DOHH2 (cell line): ENCODE measurements around the gene RPUSD1.
"Not testable (repeated sequence)": the region's sequence is repeated elsewhere in the genome, so short reads cannot be mapped to it uniquely, and the experiment has no call there.

Source experiments
- H3F3A ChIP-seq: fragments of 200-600 bp; sonication (generic), shearing (Covaris generic); 2 replicates; pipeline ENCODE4 v1.6.0; 2016; ENCODE audit warnings: antibody characterized with exemption, mild to moderate bottlenecking; ENCODE audit not compliant: control insufficient read depth, insufficient read depth
- H3K27ac ChIP-seq: fragments of 200-600 bp; sonication (generic); 2 replicates; pipeline ENCODE4 v1.5.1; 2014; ENCODE audit warnings: low read depth, mild to moderate bottlenecking, low read length, moderate library complexity
- H3K27me3 ChIP-seq: fragments of 200-600 bp; sonication (generic); 2 replicates; pipeline ENCODE4 v1.6.1; 2014; ENCODE audit warnings: mild to moderate bottlenecking, low read length, mixed read lengths; ENCODE audit not compliant: control insufficient read depth
- H3K36me3 ChIP-seq: fragments of 200-600 bp; sonication (generic); 2 replicates; pipeline ENCODE4 v1.6.1; 2014; ENCODE audit warnings: mild to moderate bottlenecking, low read length, moderate library complexity, mixed read lengths; ENCODE audit not compliant: control insufficient read depth
- H3K4me1 ChIP-seq: fragments of 200-600 bp; sonication (generic); 2 replicates; pipeline ENCODE4 v1.6.1; 2014; ENCODE audit warnings: mild to moderate bottlenecking, low read length, mixed read lengths; ENCODE audit not compliant: control insufficient read depth
- H3K4me2 ChIP-seq: fragments of 200-600 bp; sonication (generic); 2 replicates; pipeline ENCODE4 v1.6.0; 2014; ENCODE audit warnings: mild to moderate bottlenecking, low read length, moderate library complexity
- H3K4me3 ChIP-seq: fragments of 200-600 bp; sonication (generic); 2 replicates; pipeline ENCODE4 v1.5.1; 2014; ENCODE audit warnings: mild to moderate bottlenecking, low read length, mixed read lengths
- H3K79me2 ChIP-seq: fragments of 200-600 bp; sonication (generic); 2 replicates; pipeline ENCODE4 v1.6.1; 2014; ENCODE audit warnings: mild to moderate bottlenecking, low read length, mixed read lengths; ENCODE audit not compliant: control insufficient read depth
- H3K9me2 ChIP-seq: fragments of 200-600 bp; sonication (generic); replicated peaks from 2 replicates; pipeline ENCODE4 v1.6.1; 2014; ENCODE audit warnings: mild to moderate bottlenecking, low read length, mixed read lengths; ENCODE audit not compliant: control insufficient read depth
- H3K9me3 ChIP-seq: fragments of 200-600 bp; sonication (generic); 2 replicates; pipeline ENCODE4 v1.6.1; 2014; ENCODE audit warnings: antibody characterized with exemption, low read length, mixed read lengths; ENCODE audit not compliant: control insufficient read depth, insufficient read depth
- H4K20me1 ChIP-seq: fragments of 200-600 bp; sonication (generic); 2 replicates; pipeline ENCODE4 v1.6.0; 2014; ENCODE audit warnings: low read depth, mild to moderate bottlenecking, antibody characterized with exemption, low read length, moderate library complexity; ENCODE audit not compliant: control insufficient read depth, insufficient read depth
- CTCF ChIP-seq: fragments of 200-600 bp; sonication (generic); IDR thresholded peaks from one replicate; pipeline ENCODE4 v1.5.1; 2014; ENCODE audit warnings: antibody characterized with exemption, mild to moderate bottlenecking, low read depth, low read length; ENCODE audit not compliant: poor library complexity, severe bottlenecking
- EZH2phosphoT487 ChIP-seq: fragments of 200-600 bp; sonication (generic); IDR thresholded peaks from 2 replicates; pipeline ENCODE4 v1.6.1; 2017; ENCODE audit warnings: borderline replicate concordance, mild to moderate bottlenecking, antibody characterized with exemption, low read length, moderate library complexity, mixed read lengths

Gene RPUSD1

GRCh38 chr16:778447-778846 lies 9.7 kb downstream of the RPUSD1 start:
- no peaks in the 10 kb centered on the region for H3K36me3 ChIP-seq
- TF ChIP-seq CTCF = no peak
- no peak for TF ChIP-seq EZH2phosphoT487
- H3K4me2 ChIP-seq = no peak overlapping the region
- H3F3A ChIP-seq = no peaks in the 10 kb centered on the region
- H3K4me3 ChIP-seq = no peak overlapping the region
- H3K9me2 ChIP-seq = no peaks in the 10 kb centered on the region
- no peaks in the 10 kb centered on the region for H3K4me1 ChIP-seq
- H4K20me1 ChIP-seq = 0 out of 2 replicates have a peak, but pooled peaks cover 3% of the 10 kb centered on the region
- H3K9me3 ChIP-seq = no peaks in the 10 kb centered on the region
- H3K27me3 ChIP-seq = peaks cover 13% of the 10 kb centered on the region
- no peak overlapping the region for H3K27ac ChIP-seq
- no peaks in the 10 kb centered on the region for H3K79me2 ChIP-seq

- Histone ChIP-seq H3K27me3 (peaks cover 11% of the 10 kb centered on the region), H3K9me2 (no peaks in the 10 kb centered on the region), H3K4me3 (no peak overlapping the region), H3K4me1 (no peaks in the 10 kb centered on the region), H3K36me3 (no peaks in the 10 kb centered on the region), H4K20me1 (0 out of 2 replicates have a peak, but pooled peaks cover 3% of the 10 kb centered on the region), H3K4me2 (no peak overlapping the region), H3F3A (no peaks in the 10 kb centered on the region), H3K79me2 (no peaks in the 10 kb centered on the region), H3K9me3 (no peaks in the 10 kb centered on the region), H3K27ac (no peak overlapping the region)
- TF ChIP-seq CTCF (no peak), EZH2phosphoT487 (no peak)
Measured at GRCh38 chr16:777826-778225, 10.4 kb downstream of the RPUSD1 start.

GRCh38 chr16:776824-777223 lies 11.4 kb downstream of the RPUSD1 start:
- 0 out of 2 replicates have a peak, but pooled peaks cover 3% of the 10 kb centered on the region for H4K20me1 ChIP-seq
- peaks cover 11% of the 10 kb centered on the region for H3K27me3 ChIP-seq
- TF ChIP-seq CTCF (no peak), EZH2phosphoT487 (no peak)
- H3K9me2 ChIP-seq = no peaks in the 10 kb centered on the region
- H3K4me2 ChIP-seq = no peak overlapping the region
- H3F3A ChIP-seq = no peaks in the 10 kb centered on the region
- H3K4me1 ChIP-seq = no peaks in the 10 kb centered on the region
- no peak overlapping the region for H3K4me3 ChIP-seq
- no peaks in the 10 kb centered on the region for H3K79me2 ChIP-seq
- no peaks in the 10 kb centered on the region for H3K9me3 ChIP-seq
- H3K36me3 ChIP-seq = no peaks in the 10 kb centered on the region
- H3K27ac ChIP-seq = no peak overlapping the region

- H3K79me2 ChIP-seq, H3K27ac ChIP-seq, H3K4me1 ChIP-seq, H3K9me3 ChIP-seq, H3K36me3 ChIP-seq, H3K4me2 ChIP-seq, H3F3A ChIP-seq, H4K20me1 ChIP-seq, H3K4me3 ChIP-seq, H3K9me2 ChIP-seq: not testable (repeated sequence)
- H3K27me3 ChIP-seq = peaks cover 11% of the 10 kb centered on the region
Measured at GRCh38 chr16:776298-776697, 11.9 kb downstream of the RPUSD1 start.
